GM21447 (cell line): ENCODE measurements around the gene COL6A5.

ENCODE experiments used
- ATAC-seq: cut with Tn5 transposase; IDR thresholded peaks from one replicate; pipeline ENCODE4 v1.9.1; 2021; ENCODE audit not compliant: unreplicated experiment

COL6A5 gene

DNA sequence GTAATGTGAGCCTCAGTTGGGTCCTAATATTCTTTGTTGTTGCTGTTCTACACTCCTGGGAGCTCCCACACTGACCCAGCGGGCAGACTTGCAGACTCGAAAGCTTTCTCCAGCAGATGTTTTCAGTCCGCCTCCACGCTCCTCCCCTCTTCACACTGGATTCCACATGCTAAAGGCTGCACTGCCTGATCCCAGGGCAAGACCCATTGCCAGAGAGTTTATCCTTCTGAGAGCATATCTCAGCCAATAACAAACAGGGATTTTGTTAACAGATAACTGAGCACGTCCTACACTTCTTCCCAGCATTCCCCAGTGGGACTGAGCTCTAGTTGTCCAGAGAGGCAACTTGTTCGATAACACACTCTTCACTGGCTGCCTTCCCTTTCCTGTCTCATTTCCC is 163.5 kb downstream of the COL6A5 start:
- ATAC-seq, result no peak

DNA sequence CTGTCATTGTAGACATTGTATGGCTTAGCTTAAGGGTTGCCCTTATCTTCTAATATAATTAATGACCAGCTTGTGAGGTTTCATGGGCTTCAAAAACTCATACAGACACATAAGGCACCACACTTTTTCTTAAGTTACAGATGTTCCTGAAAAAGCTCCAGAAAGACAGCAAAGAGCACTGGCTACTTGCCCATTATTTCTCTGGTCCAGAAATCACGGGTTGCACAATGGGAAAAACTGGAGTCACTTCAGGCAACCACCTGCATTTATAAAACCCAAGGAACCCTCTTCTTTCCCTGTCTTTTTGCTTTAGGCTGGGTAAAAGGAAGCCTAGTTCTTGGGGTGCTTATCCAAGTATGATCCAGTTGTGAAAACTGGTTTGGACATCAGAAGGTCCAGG is 169.2 kb downstream of the COL6A5 start:
- ATAC-seq, result no peak

DNA sequence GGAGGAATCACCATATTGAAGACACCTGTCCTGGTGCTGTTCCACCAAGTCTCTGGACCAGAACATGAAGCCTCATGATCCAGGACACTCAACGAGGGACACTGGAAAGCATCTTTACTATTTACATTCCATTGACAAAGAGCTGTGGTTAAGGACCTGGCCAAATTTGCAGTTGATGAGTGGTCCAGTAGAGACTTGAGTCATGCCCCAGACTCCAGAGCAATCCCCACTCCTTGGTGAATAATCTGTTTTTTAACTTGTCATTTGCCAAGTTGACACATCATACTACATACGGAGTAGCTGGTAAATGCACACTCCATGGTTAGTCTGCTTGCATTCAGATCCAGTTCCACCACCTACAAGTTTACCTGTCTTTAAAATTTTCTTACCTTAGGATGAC is 170.3 kb downstream of the COL6A5 start:
- ATAC-seq, result no peak

DNA sequence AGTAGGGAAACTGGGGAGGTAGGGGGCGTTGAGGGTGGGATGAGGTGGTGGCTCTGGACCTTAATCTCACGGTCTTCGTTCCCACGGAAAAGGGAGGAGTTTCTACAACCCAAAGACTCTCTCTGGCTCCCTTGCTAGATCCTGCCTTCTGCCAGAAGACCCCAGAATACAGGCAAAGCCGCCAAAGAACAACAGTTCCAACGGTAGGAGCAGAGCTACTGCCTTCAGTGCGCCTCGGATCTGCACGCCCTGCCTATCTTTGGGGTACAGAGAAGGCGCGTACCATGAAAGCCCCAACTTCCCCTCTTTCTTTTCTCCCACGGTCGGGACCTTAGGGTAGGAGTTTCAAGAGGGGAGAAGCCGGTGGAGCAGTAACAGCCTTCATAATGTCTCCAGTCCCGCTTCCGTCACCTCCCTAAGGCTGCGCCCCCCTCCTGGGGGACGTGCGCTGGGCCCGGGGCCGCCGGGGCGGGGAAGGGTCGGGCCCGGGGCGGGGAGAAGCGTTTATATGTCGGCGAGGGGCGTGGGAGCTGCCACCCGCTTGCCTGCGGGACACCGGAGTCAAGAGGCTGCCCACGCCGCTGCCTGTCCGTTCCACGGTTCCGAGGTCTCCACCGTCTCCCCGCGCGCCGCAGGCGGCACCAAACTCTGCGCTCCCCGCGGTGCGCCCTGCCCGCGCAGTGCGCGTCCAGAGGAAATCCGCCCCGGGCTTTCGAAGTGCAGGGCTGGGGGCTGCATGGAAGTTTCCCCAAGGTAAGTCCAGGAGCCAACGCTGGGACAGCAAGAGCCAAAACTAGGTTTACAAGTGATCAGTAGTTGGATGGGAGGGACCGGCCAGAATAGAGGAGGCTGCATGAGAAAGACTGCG is 171.4 kb downstream of the COL6A5 start, which contains the start of gene COL6A6:
COL6A6 (plus strand) TSS at position 533 of the 868 bp plus-strand sequence. CDS start 43,188 bp downstream, outside the sequence.
- no peak for ATAC-seq

DNA sequence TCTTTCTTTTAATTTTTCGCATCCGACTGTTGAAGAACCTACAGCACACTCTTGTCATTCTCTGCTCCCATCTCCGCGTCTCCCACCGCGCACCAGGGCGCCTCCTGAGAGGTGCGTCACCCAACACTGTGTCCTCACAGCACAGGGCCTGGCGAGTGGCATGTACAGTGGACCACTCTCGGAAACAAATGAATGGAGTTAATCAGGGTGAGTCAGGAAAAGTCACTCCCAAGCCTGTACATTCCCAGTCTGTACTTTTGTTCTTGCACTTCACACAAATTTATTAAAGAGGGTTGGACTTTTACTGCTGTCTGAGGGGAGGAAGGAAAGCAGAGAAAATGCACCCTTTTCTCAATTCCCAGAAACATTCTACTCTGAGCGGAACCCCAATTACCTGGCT is 172.1 kb downstream of the COL6A5 start:
- ATAC-seq, result no peak

DNA sequence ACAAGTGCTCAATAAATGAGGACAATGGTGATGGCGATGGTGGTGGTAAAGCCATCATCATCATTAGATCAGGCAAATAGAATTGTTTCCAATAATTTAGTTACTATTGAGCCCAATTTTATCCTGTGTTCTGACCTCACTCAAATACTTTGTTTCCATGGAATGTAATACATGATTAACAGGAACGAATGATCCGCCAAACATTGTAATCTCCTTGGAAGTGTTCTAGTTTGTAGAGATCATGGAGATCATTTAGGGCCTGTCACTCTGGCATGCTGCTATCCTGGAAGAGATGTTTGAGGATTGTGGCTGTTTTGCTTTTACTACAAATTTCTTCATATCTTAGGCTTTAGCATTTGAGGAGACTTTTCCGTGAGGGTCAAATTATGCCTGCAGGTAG is 174.3 kb downstream of the COL6A5 start:
- no peak for ATAC-seq

DNA sequence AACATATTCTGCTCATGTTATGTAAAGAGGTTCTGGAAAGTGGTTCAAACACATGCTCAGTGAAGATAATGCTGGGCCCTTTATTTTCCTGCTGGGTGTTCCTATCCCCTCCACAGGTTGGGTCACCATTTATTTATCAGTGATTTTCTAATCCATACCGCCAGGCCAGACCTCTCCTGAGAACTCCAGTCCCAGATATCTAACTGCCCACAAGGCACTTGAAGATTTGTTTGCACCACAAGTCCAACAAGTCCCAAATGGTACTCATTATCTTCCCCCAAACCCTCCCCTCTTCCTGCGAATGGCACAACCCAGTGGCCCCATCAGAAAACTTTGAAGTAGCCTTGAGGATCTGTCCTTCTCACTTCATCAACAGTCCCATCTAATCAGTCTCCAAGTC is 176.9 kb downstream of the COL6A5 start:
- ATAC-seq, result no peak

DNA sequence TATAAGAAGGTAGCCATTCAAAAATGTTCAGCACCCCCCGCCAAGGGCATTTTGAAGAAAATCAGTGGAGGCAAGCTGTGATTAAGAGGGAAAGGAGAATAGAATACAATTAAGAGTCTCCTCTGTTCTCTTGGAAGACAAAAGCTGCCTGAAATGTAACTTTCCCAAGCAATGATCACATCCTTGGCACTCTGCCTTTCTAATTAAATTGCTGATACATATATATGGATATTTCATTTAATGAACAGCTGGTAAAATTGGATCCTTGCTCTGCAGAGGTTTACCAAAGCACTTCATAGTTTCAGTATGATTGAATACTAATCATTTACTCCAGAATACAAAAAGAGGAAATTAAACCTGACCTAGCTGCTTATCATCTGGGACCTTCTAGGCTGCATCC is 182.0 kb downstream of the COL6A5 start:
- ATAC-seq, result no peak

DNA sequence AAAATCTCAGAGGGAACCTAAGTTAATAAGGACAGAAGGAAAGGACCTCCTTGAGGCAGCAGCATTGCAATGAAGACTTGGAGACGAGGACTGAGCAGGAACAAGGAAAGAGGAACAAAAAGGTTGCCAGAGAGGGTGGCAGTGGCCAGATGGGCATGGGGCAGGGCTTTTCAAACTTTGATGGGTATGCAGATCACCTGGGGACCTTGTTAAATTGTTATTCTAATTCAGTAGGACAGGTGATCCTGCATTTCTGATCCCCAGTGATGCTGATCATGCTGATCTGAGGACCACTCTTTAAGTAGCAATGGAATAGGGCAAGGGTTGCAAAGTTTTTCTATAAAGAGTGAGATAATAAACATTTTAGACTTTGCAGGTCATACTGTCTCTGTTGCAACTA is 182.6 kb downstream of the COL6A5 start:
- ATAC-seq, result no peak

DNA sequence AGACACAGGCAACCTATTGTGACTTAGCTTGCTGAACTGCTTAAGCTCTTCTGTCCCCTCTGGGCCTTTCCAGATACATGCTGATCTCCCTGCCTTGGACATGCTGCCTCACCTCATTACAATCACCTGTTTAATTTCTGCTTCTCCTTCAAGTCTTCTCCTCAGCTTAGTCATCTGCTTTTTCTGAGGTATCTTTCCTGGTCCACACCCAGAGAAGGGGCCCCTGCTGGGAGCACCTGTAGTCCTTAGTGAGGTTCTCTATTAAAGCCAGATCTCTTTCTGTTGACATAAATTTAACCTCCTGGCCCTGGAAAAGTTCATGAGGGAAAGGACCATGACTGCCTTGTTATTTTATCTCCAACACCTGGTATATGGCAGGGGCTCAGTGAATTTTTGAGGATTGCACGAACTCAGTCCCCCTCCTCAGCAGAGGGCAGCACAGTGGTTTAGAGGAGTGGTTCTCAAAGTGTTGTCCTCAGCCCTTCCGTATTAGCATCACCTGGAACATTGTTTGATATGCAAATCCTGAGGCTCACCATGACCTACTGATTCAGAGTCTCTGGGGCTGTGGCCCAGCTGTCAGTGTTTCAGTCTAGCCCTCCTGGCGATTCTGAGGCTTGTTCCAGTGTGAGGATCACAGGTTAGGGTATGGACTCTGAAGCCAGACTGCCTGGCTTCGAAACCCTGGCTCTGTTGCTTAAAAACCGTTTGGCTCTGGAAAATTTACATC is 184.2 kb downstream of the COL6A5 start:
- no peak for ATAC-seq

DNA sequence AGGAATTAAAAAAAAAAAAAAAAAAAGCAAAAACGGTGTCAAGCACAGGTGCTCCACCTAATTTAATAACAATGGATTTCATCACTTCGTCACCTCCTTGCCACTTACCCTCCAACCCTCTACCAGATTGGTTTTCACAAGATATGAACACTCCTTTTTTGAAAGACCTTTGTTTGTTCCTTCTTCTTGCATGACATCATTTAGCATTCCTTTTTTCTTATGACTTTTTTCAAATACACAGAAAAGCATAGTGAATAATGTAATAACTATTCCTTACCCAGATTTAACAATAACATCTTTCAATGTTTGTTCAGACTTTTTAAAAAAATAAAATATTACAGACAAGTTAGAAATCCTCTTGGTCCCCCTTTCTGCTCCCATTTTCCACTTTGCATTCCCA is 187.8 kb downstream of the COL6A5 start:
- no peak for ATAC-seq
